SK-N-SH treated with all-trans-retinoic acid at 6 μM for 48 hours (cell line): ENCODE measurements around the gene ELMOD3.

Source experiments
- BACH2 ChIP-seq: fragments of 250-450 bp; sonication (Bioruptor Pico); IDR thresholded peaks from 2 replicates; pipeline ENCODE4 v1.9.0; 2021; ENCODE audit warnings: mild to moderate bottlenecking, borderline replicate concordance
- CSRNP3 ChIP-seq: fragments of 250-450 bp; sonication (Bioruptor Pico); IDR thresholded peaks from 2 replicates; pipeline ENCODE4 v1.5.1; 2021; ENCODE audit warnings: mild to moderate bottlenecking, moderate library complexity
- GLIS3 ChIP-seq: fragments of 250-450 bp; sonication (Bioruptor Pico); IDR thresholded peaks from 2 replicates; pipeline ENCODE4 v1.5.0; 2020; ENCODE audit warnings: mild to moderate bottlenecking, moderate library complexity
- ZC3H10 ChIP-seq: fragments of 250-450 bp; sonication (Bioruptor Pico); IDR thresholded peaks from 2 replicates; pipeline ENCODE4 v1.5.1; 2021; ENCODE audit warnings: mild to moderate bottlenecking, moderate library complexity
- TF ChIP-seq, protein P1 (sequence below): fragments of 250-450 bp; sonication (Bioruptor Pico); IDR thresholded peaks from 2 replicates; pipeline ENCODE4 v1.8.0; 2020; ENCODE audit warnings: mild to moderate bottlenecking, moderate library complexity, borderline replicate concordance
- TF ChIP-seq, protein P2 (sequence below): fragments of 250-450 bp; sonication (Bioruptor Pico); IDR thresholded peaks from 2 replicates; pipeline ENCODE4 v1.5.1; 2020; ENCODE audit warnings: low read depth, mild to moderate bottlenecking, moderate library complexity

DNA sequence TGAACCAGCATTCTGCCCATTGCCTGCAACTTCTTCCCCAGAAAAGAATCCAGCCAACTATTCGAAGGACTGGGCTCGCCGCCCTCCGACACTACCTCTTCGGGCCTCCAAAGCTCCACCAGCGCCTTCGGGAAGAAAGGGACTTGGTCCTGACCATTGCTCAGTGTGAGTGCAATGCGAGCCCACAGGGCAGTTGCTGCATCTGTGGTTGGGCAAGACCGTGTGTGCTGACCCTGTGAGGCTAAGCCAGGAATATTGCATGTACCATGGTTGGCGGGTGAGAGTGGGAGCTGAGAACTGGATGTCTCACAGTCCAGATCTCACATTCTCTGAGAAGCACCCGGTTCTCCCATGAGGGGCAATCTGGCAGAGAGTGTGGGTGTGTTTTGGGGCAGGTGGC is 16.5 kb downstream of the ELMOD3 start:
- TF ChIP-seq, protein P1, sequence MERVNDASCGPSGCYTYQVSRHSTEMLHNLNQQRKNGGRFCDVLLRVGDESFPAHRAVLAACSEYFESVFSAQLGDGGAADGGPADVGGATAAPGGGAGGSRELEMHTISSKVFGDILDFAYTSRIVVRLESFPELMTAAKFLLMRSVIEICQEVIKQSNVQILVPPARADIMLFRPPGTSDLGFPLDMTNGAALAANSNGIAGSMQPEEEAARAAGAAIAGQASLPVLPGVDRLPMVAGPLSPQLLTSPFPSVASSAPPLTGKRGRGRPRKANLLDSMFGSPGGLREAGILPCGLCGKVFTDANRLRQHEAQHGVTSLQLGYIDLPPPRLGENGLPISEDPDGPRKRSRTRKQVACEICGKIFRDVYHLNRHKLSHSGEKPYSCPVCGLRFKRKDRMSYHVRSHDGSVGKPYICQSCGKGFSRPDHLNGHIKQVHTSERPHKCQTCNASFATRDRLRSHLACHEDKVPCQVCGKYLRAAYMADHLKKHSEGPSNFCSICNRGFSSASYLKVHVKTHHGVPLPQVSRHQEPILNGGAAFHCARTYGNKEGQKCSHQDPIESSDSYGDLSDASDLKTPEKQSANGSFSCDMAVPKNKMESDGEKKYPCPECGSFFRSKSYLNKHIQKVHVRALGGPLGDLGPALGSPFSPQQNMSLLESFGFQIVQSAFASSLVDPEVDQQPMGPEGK (CRISPR knock-in tag): no peak
- no peak for TF ChIP-seq ZC3H10
- no peak for TF ChIP-seq GLIS3 (CRISPR knock-in tag)
- TF ChIP-seq, protein P2, sequence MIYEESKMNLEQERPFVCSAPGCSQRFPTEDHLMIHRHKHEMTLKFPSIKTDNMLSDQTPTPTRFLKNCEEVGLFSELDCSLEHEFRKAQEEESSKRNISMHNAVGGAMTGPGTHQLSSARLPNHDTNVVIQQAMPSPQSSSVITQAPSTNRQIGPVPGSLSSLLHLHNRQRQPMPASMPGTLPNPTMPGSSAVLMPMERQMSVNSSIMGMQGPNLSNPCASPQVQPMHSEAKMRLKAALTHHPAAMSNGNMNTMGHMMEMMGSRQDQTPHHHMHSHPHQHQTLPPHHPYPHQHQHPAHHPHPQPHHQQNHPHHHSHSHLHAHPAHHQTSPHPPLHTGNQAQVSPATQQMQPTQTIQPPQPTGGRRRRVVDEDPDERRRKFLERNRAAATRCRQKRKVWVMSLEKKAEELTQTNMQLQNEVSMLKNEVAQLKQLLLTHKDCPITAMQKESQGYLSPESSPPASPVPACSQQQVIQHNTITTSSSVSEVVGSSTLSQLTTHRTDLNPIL: no peak
- TF ChIP-seq CSRNP3 (CRISPR knock-in tag): no peak
- no peak for TF ChIP-seq BACH2
